ENCODE results near the gene PLAAT3. TPM values are rescaled to one million over a fixed set of nuclear protein-coding genes. Genes with fewer than 3 reads are reported as not detected.
A peak's percentile ranks its signal among the peaks of the same experiment; 100 is the strongest.
"Not testable (repeated sequence)": the region's sequence is repeated elsewhere in the genome, so short reads cannot be mapped to it uniquely, and the experiment has no call there.

The PLAAT3 gene
- total and polyA plus RNA-seq, 7 donors, result 50.0 to 115 (median 82.3) TPM

DNA sequence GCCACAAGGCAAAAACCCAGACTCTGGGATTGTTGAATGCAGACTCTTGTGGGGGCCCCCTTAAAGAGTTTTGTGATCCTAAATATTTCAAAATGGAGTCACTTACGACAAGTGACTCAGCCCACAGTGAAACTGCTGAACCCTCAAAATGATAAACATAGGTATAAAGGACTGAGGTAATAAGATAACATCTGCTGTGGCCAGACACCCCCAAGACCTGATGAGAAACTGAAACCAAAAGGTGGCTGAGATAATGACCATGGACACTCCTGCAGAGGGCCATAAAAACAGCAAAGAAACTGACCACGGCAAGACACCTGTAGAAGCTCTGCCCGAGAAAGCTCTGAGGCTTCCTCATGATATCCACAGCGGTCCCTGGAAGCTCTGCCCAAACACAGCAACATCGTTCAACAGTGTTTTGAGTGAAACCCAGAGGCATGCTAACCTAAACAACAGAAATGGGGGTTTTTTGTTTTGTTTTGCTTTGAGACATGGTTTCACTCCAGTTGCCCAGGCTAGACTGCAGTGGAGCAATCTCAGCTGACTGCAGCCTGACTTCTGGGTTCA, 79.3 kb downstream of the PLAAT3 start:
- ATAC-seq (no peak), DNase-seq (no peak)
- peaks cover 19% of the 10 kb centered on the region for H3K4me1 ChIP-seq
- no peaks in the 10 kb centered on the region for H3K9me3 ChIP-seq
- H3K27ac ChIP-seq, result no peak overlapping the region
- no peak overlapping the region for H3K4me3 ChIP-seq
- TF ChIP-seq, protein P1, sequence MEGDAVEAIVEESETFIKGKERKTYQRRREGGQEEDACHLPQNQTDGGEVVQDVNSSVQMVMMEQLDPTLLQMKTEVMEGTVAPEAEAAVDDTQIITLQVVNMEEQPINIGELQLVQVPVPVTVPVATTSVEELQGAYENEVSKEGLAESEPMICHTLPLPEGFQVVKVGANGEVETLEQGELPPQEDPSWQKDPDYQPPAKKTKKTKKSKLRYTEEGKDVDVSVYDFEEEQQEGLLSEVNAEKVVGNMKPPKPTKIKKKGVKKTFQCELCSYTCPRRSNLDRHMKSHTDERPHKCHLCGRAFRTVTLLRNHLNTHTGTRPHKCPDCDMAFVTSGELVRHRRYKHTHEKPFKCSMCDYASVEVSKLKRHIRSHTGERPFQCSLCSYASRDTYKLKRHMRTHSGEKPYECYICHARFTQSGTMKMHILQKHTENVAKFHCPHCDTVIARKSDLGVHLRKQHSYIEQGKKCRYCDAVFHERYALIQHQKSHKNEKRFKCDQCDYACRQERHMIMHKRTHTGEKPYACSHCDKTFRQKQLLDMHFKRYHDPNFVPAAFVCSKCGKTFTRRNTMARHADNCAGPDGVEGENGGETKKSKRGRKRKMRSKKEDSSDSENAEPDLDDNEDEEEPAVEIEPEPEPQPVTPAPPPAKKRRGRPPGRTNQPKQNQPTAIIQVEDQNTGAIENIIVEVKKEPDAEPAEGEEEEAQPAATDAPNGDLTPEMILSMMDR (IDR thresholded peaks at IDR 0.05), result no peak
- intact Hi-C loops (cut with DNase I), result no loop called here
- no peaks in the 10 kb centered on the region for H3K36me3 ChIP-seq (ENCODE audit: insufficient read depth in 1 of 2, low read depth in 1 of 2)
- H3K27me3 ChIP-seq (ENCODE audit: insufficient read depth in 3 of 3, low read length in 2 of 3), result no peaks in the 10 kb centered on the region
- 91 to 94% (median 91%) methylated on average over 5 of the region's 5 CpGs for WGBS, 3 donors

DNA sequence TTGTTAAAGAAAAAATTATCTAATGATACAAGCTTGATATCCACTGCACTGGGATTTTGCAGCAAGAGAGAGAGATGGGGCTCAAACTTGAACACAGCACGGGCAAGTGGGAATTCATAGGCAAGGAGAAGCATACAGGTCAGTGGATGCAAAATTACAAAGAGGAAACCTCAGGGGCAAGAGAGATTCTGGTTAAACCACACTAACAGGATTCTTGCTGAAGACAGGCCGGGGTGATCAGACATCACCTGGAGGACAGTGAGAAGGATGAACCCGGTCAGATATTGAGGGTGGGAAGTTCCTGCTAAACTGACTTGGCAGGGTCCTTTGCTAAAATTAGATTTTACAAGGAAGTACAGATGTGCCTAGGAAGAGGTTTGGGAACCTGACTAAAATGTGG, 80.2 kb downstream of the PLAAT3 start:
- no peaks in the 10 kb centered on the region for H3K9me3 ChIP-seq
- DNase-seq (no peak), ATAC-seq (no peak)
- H3K27me3 ChIP-seq (ENCODE audit: insufficient read depth in 3 of 3, low read length in 2 of 3), result no peaks in the 10 kb centered on the region
- intact Hi-C loops (cut with DNase I), result no loop called here
- no peak overlapping the region for H3K27ac ChIP-seq
- TF ChIP-seq, protein P1 (IDR thresholded peaks at IDR 0.05), result no peak
- no peak overlapping the region for H3K4me3 ChIP-seq
- H3K4me1 ChIP-seq, result peaks cover 19% of the 10 kb centered on the region
- 78 to 79% (median 79%) methylated on average over 3 of the region's 3 CpGs for WGBS, 3 donors
- H3K36me3 ChIP-seq (ENCODE audit: insufficient read depth in 1 of 2, low read depth in 1 of 2), result no peaks in the 10 kb centered on the region

DNA sequence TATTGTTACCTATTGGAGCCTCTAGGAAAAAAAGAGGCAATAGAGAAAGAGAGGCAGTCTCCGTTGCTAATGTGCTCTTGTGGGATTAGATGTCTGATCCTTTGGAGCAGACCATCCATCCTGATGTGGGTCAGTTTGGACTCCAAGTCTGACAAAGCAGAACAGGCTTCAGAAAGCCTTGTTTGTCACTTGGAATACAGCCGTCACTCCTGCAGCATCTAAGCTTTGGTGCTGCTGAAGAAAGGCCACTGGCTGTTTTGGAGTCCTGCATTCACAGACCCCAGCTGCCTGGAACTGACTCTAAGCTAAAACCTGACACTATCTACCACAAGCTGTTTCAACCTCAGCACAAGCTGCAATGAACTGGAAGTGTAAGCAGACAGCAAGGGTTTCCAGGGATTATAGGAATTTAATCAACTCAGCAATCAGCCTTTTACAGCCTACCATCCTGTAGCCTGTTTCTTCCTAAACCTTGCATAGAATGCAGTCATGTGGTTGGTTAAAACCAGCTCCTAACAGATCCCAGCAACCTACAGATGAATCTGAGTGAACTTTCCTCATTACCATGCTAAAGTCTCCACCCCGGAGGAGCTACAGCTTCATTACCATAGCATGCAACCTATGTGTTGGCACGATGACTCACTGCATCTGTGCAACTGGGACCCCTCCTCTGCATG, 81.3 kb downstream of the PLAAT3 start:
- Histone ChIP-seq H3K4me1 (peaks cover 18% of the 10 kb centered on the region), H3K27me3 (ENCODE audit: insufficient read depth in 3 of 3, low read length in 2 of 3) (no peaks in the 10 kb centered on the region), H3K27ac (no peak overlapping the region), H3K9me3 (no peaks in the 10 kb centered on the region), H3K4me3 (no peak overlapping the region), H3K36me3 (ENCODE audit: insufficient read depth in 1 of 2, low read depth in 1 of 2) (no peaks in the 10 kb centered on the region)
- WGBS, 3 donors, result 56 to 70% (median 68%) methylated on average over 4 of the region's 4 CpGs
- intact Hi-C loops (cut with DNase I), result no loop called here
- ATAC-seq (no peak), DNase-seq (no peak)
- TF ChIP-seq, protein P1 (IDR thresholded peaks at IDR 0.05), result no peak

DNA sequence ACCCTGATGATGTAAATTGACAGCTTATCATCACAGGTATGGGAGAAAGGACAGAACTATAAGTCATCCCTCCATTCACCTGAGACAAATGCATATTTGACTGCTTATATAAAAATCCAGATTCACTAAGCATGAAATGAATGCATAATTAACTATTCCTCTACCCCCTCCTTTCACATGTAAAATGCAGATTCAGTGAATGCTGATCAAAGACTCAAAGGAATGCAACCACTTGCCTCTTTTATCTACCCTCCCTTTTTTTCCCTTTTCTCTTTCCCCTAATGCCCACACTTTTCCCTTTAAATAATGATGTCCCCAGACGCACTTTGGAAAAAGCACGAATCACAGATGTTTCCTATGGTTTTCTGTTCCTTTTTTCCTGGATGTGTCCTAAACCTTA, 82.1 kb downstream of the PLAAT3 start:
- WGBS, 3 donors, result 63 to 75% (median 66%) methylated on average over 2 of the region's 2 CpGs
- DNase-seq, result no peak
- H3K27ac ChIP-seq, result no peak overlapping the region
- no peaks in the 10 kb centered on the region for H3K9me3 ChIP-seq
- TF ChIP-seq, protein P1 (IDR thresholded peaks at IDR 0.05), result no peak
- no peaks in the 10 kb centered on the region for H3K27me3 ChIP-seq (ENCODE audit: insufficient read depth in 3 of 3, low read length in 2 of 3)
- intact Hi-C loops (cut with DNase I), result no loop called here
- no peak overlapping the region for H3K4me3 ChIP-seq
- H3K4me1 ChIP-seq, result peaks cover 9% of the 10 kb centered on the region
- no peak for ATAC-seq
- H3K36me3 ChIP-seq (ENCODE audit: insufficient read depth in 1 of 2, low read depth in 1 of 2), result no peaks in the 10 kb centered on the region

DNA sequence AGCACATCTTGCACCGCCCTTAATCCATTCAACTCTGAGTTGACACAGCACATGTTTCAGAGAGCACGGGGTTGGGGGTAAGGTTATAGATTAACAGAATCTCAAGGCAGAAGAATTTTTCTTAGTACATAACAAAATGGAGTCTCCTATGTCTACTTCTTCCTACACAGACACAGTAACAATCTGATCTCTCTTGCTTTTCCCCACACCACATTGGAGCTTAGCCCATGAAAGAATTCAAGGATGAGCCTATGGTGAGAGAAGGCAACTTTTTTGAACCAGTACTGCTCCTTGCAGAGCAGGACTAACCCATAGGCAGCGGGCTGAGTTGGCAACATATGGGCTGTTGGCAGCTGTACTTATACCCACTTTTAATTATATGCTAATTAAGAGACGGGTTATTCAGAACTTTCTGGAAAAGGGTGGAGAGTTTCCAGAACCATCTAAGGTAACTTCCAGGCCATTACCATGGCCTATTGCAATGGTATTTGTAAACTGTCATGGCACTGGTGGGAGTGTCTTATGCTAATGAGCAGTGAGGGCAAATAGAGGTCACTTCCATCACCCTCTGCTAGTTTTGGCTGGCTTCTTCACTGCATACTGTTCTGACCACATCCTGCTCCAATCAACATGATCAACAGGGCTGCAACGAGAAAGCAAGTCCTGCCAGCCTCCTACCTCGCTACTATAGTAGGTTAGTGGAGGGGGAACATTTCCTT, 83.0 kb downstream of the PLAAT3 start:
- H3K4me3 ChIP-seq; H3K9me3 ChIP-seq; H3K36me3 ChIP-seq (ENCODE audit: insufficient read depth in 1 of 2, low read depth in 1 of 2); H3K4me1 ChIP-seq; intact Hi-C loops (cut with DNase I); H3K27ac ChIP-seq; H3K27me3 ChIP-seq (ENCODE audit: insufficient read depth in 3 of 3, low read length in 2 of 3); DNase-seq: not testable (repeated sequence)
- peak in 1 of 4 donors; percentile 45 for ATAC-seq
- 72 to 83% (median 78%) methylated on average over 4 of the region's 6 CpGs for WGBS, 3 donors

Measured in psoas muscle (tissue), 8 donors.